Brain microvascular endothelial cell (primary cell): Measurements from ENCODE around the gene GLOD4.

Experiments
- DNase-seq: peaks from one replicate; pipeline ENCODE4 v3.0.0-alpha.2; 2020
- H3K27ac ChIP-seq: fragments of 250-450 bp; sonication (Bioruptor Pico); 2 replicates; pipeline ENCODE4 v1.5.1; 2020; ENCODE audit warnings: mild to moderate bottlenecking, moderate library complexity
- H3K27me3 ChIP-seq: fragments of 250-450 bp; sonication (Bioruptor Pico); replicated peaks from 2 replicates; pipeline ENCODE4 v1.5.1; 2020; ENCODE audit warnings: mild to moderate bottlenecking
- H3K36me3 ChIP-seq: fragments of 250-450 bp; sonication (Bioruptor Pico); replicated peaks from 2 replicates; pipeline ENCODE4 v1.5.1; 2020; ENCODE audit warnings: mild to moderate bottlenecking
- H3K4me3 ChIP-seq: 2 replicates; pipeline ENCODE4 v1.5.1; 2011; ENCODE audit warnings: low read depth, mild to moderate bottlenecking, control low read depth, low read length, moderate library complexity
- CTCF ChIP-seq: IDR thresholded peaks from 2 replicates; pipeline ENCODE4 v1.5.1; 2011; ENCODE audit warnings: low read depth, mild to moderate bottlenecking, moderate library complexity, low read length, control low read depth, inconsistent platforms; ENCODE audit errors: missing control alignments
- in situ Hi-C: cut with HindIII; loops from 2 replicates; pipeline ENCODE4 v1.10.0; 2017; ENCODE audit warnings: low sequenced_read_pairs, low pct_ligation_motif_present

GLOD4 gene

GRCh38 chr17:825216-825615 is 43.1 kb upstream of the GLOD4 start:
- in situ Hi-C loops, result no loop called here
- Histone ChIP-seq H3K36me3 (no peaks in the 10 kb centered on the region), H3K27ac (no peak overlapping the region), H3K27me3 (no peaks in the 10 kb centered on the region), H3K4me3 (no peak overlapping the region)
- no peak for TF ChIP-seq CTCF
- no peak for DNase-seq

- no peaks in the 10 kb centered on the region for H3K27me3 ChIP-seq
- no peak overlapping the region for H3K27ac ChIP-seq
- in situ Hi-C loops, result no loop called here
- H3K36me3 ChIP-seq, result no peaks in the 10 kb centered on the region
- H3K4me3 ChIP-seq, result no peak overlapping the region
- no peak for DNase-seq
- TF ChIP-seq CTCF, result no peak
Observed at GRCh38 chr17:824378-824777, 42.3 kb upstream of the GLOD4 start.

- Histone ChIP-seq H3K36me3 (no peaks in the 10 kb centered on the region), H3K27me3 (no peaks in the 10 kb centered on the region), H3K4me3 (no peak overlapping the region), H3K27ac (no peak overlapping the region)
- TF ChIP-seq CTCF, result no peak
- no peak for DNase-seq
- in situ Hi-C loops, result no loop called here
Observed at GRCh38 chr17:823501-823902, 41.4 kb upstream of the GLOD4 start.

- no peak for DNase-seq
- H3K27me3 ChIP-seq, result no peaks in the 10 kb centered on the region
- H3K4me3 ChIP-seq, result no peak overlapping the region
- in situ Hi-C loops, result no loop called here
- no peaks in the 10 kb centered on the region for H3K36me3 ChIP-seq
- no peak overlapping the region for H3K27ac ChIP-seq
- no peak for TF ChIP-seq CTCF
Observed at GRCh38 chr17:819251-819650, 37.2 kb upstream of the GLOD4 start.

GRCh38 chr17:814371-814770 is 32.3 kb upstream of the GLOD4 start:
- Histone ChIP-seq H3K27me3 (no peaks in the 10 kb centered on the region), H3K27ac (no peak overlapping the region), H3K36me3 (no peaks in the 10 kb centered on the region), H3K4me3 (no peak overlapping the region)
- no peak for TF ChIP-seq CTCF
- no peak for DNase-seq
- in situ Hi-C loops, result no loop called here

GRCh38 chr17:812638-813204 is 30.6 kb upstream of the GLOD4 start:
- Histone ChIP-seq H3K4me3 (no peak overlapping the region), H3K27me3 (no peaks in the 10 kb centered on the region), H3K36me3 (no peaks in the 10 kb centered on the region), H3K27ac (no peak overlapping the region)
- in situ Hi-C loops, result no loop called here
- no peak for TF ChIP-seq CTCF
- no peak for DNase-seq
